Measurements from ENCODE around the gene DNAH11.

The DNAH11 gene

GRCh38 chr7:21746949-21747348 is 204.1 kb downstream of the DNAH11 start:
- no peak for TF ChIP-seq RAD21 (IDR thresholded peaks at IDR 0.05; ENCODE audit: low read depth)
- TF ChIP-seq EGR1 (IDR thresholded peaks at IDR 0.05), result no peak
- TF ChIP-seq CEBPB (IDR thresholded peaks at IDR 0.05), result no peak

GRCh38 chr7:21747806-21748205 is 205.0 kb downstream of the DNAH11 start:
- TF ChIP-seq YY1 (IDR thresholded peaks at IDR 0.05; ENCODE audit: low read depth) (no peak), TCF12 (IDR thresholded peaks at IDR 0.05; ENCODE audit: low read depth) (no peak), CEBPB (IDR thresholded peaks at IDR 0.05) (no peak), RAD21 (IDR thresholded peaks at IDR 0.05; ENCODE audit: low read depth) (no peak), NFIC (IDR thresholded peaks at IDR 0.05) (no peak), EGR1 (IDR thresholded peaks at IDR 0.05) (no peak)

DNA sequence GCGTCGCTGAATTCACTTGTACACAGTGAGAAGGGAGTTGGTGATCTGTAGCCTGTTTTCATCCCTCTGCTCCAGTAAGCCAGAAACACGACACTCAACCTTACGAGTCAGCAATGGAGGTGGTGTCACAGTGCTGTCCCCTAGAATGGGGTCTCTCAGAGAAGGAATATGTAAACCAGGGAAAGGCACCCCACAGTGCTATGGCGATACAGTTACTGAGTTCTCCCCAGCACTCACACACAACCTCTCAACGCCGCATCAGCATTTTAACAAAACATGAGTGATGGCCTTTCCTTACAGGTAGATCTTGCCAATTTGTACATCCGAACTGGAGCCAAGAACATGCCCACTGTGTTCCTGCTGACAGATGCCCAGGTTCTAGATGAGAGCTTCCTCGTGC is 206.5 kb downstream of the DNAH11 start:
- TF ChIP-seq CREB1 (IDR thresholded peaks at IDR 0.05; ENCODE audit: low read depth), result no peak

- no peak for TF ChIP-seq MAX (IDR thresholded peaks at IDR 0.05)
- TF ChIP-seq RAD21 (IDR thresholded peaks at IDR 0.05; ENCODE audit: low read depth), result no peak
- TF ChIP-seq FOXM1 (IDR thresholded peaks at IDR 0.05; ENCODE audit: borderline replicate concordance, low read depth), result no peak
- TF ChIP-seq, protein P1, sequence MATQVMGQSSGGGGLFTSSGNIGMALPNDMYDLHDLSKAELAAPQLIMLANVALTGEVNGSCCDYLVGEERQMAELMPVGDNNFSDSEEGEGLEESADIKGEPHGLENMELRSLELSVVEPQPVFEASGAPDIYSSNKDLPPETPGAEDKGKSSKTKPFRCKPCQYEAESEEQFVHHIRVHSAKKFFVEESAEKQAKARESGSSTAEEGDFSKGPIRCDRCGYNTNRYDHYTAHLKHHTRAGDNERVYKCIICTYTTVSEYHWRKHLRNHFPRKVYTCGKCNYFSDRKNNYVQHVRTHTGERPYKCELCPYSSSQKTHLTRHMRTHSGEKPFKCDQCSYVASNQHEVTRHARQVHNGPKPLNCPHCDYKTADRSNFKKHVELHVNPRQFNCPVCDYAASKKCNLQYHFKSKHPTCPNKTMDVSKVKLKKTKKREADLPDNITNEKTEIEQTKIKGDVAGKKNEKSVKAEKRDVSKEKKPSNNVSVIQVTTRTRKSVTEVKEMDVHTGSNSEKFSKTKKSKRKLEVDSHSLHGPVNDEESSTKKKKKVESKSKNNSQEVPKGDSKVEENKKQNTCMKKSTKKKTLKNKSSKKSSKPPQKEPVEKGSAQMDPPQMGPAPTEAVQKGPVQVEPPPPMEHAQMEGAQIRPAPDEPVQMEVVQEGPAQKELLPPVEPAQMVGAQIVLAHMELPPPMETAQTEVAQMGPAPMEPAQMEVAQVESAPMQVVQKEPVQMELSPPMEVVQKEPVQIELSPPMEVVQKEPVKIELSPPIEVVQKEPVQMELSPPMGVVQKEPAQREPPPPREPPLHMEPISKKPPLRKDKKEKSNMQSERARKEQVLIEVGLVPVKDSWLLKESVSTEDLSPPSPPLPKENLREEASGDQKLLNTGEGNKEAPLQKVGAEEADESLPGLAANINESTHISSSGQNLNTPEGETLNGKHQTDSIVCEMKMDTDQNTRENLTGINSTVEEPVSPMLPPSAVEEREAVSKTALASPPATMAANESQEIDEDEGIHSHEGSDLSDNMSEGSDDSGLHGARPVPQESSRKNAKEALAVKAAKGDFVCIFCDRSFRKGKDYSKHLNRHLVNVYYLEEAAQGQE (IDR thresholded peaks at IDR 0.05; ENCODE audit: low read depth), result no peak
- no peak for TF ChIP-seq EP300 (IDR thresholded peaks at IDR 0.05; ENCODE audit: borderline replicate concordance)
- no peak for TF ChIP-seq CREB1 (IDR thresholded peaks at IDR 0.05; ENCODE audit: low read depth)
- no peak for TF ChIP-seq EGR1 (IDR thresholded peaks at IDR 0.05)
- no peak for TF ChIP-seq TCF12 (IDR thresholded peaks at IDR 0.05; ENCODE audit: low read depth)
- TF ChIP-seq YY1 (IDR thresholded peaks at IDR 0.05; ENCODE audit: low read depth), result no peak
- TF ChIP-seq TEAD4 (IDR thresholded peaks at IDR 0.05), result no peak
- TF ChIP-seq, protein P2, sequence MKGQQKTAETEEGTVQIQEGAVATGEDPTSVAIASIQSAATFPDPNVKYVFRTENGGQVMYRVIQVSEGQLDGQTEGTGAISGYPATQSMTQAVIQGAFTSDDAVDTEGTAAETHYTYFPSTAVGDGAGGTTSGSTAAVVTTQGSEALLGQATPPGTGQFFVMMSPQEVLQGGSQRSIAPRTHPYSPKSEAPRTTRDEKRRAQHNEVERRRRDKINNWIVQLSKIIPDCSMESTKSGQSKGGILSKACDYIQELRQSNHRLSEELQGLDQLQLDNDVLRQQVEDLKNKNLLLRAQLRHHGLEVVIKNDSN (IDR thresholded peaks at IDR 0.05), result no peak
- TF ChIP-seq NFIC (IDR thresholded peaks at IDR 0.05), result no peak
- no peak for TF ChIP-seq TAF1 (IDR thresholded peaks at IDR 0.05; ENCODE audit: low read depth)
- TF ChIP-seq ZBTB7A (IDR thresholded peaks at IDR 0.05; ENCODE audit: low read depth), result no peak
These were observed 210.2 kb downstream of the DNAH11 start for GRCh38 chr7:21753071-21753470.

GRCh38 chr7:21754963-21755362 is 212.1 kb downstream of the DNAH11 start:
- TF ChIP-seq CEBPB (IDR thresholded peaks at IDR 0.05), result no peak
- TF ChIP-seq, protein P2 (IDR thresholded peaks at IDR 0.05), result no peak
- TF ChIP-seq ZBTB7A (IDR thresholded peaks at IDR 0.05; ENCODE audit: low read depth), result no peak
- TF ChIP-seq FOXM1 (IDR thresholded peaks at IDR 0.05; ENCODE audit: borderline replicate concordance, low read depth), result no peak
- no peak for TF ChIP-seq RAD21 (IDR thresholded peaks at IDR 0.05; ENCODE audit: low read depth)
- no peak for TF ChIP-seq NFIC (IDR thresholded peaks at IDR 0.05)
- TF ChIP-seq EGR1 (IDR thresholded peaks at IDR 0.05), result no peak
- no peak for TF ChIP-seq TCF12 (IDR thresholded peaks at IDR 0.05; ENCODE audit: low read depth)
- TF ChIP-seq CREB1 (IDR thresholded peaks at IDR 0.05; ENCODE audit: low read depth), result no peak
- TF ChIP-seq YY1 (IDR thresholded peaks at IDR 0.05; ENCODE audit: low read depth), result no peak
- no peak for TF ChIP-seq TEAD4 (IDR thresholded peaks at IDR 0.05)
- TF ChIP-seq TAF1 (IDR thresholded peaks at IDR 0.05; ENCODE audit: low read depth), result no peak
- TF ChIP-seq, protein P1 (IDR thresholded peaks at IDR 0.05; ENCODE audit: low read depth), result no peak
- TF ChIP-seq MAX (IDR thresholded peaks at IDR 0.05), result no peak
- no peak for TF ChIP-seq EP300 (IDR thresholded peaks at IDR 0.05; ENCODE audit: borderline replicate concordance)

- no peak for TF ChIP-seq EGR1 (IDR thresholded peaks at IDR 0.05)
- no peak for TF ChIP-seq FOXM1 (IDR thresholded peaks at IDR 0.05; ENCODE audit: borderline replicate concordance, low read depth)
- no peak for TF ChIP-seq RAD21 (IDR thresholded peaks at IDR 0.05; ENCODE audit: low read depth)
- no peak for TF ChIP-seq MAX (IDR thresholded peaks at IDR 0.05)
- no peak for TF ChIP-seq TAF1 (IDR thresholded peaks at IDR 0.05; ENCODE audit: low read depth)
- TF ChIP-seq, protein P2 (IDR thresholded peaks at IDR 0.05), result no peak
These were observed 214.9 kb downstream of the DNAH11 start for GRCh38 chr7:21757537-21758282.

All from Ishikawa (cell line).